HepG2 (cell line): ENCODE data around the gene C2. TPM values are rescaled to one million over a fixed set of nuclear protein-coding genes. Genes with fewer than 3 reads are reported as not detected.

Experiments used
- HOXA7 ChIP-seq: sonication (generic); formaldehyde crosslinking; IDR thresholded peaks from 2 replicates; pipeline ENCODE4 v1.8.1; 2022; ENCODE audit warnings: mild to moderate bottlenecking, missing genetic modification reagents, moderate library complexity
- JDP2 ChIP-seq: sonication (generic); formaldehyde crosslinking; IDR thresholded peaks from 2 replicates; pipeline ENCODE4 v1.8.1; 2022; ENCODE audit warnings: missing genetic modification reagents, borderline replicate concordance
- KAT2B ChIP-seq: fragments of 150-350 bp; IDR thresholded peaks from 2 replicates; pipeline ENCODE4 v1.6.1; 2014; ENCODE audit warnings: low read depth, low read length, borderline replicate concordance
- KDM4B ChIP-seq: sonication (generic); formaldehyde crosslinking; IDR thresholded peaks from 2 replicates; pipeline ENCODE4 v1.4.0; 2020; ENCODE audit warnings: missing genetic modification reagents
- MAFF ChIP-seq: IDR thresholded peaks from 2 replicates; pipeline ENCODE4 v1.6.1; 2011; ENCODE audit warnings: low read depth, low read length, improper control_type of control experiment
- NCOR1 ChIP-seq: fragments of 200-600 bp; sonication (generic); IDR thresholded peaks from 2 replicates; pipeline ENCODE4 v1.7.0; 2017; ENCODE audit warnings: antibody characterized with exemption, low read length, borderline replicate concordance
- NFIB ChIP-seq: sonication (generic); formaldehyde crosslinking; IDR thresholded peaks from 2 replicates; pipeline ENCODE4 v1.9.0; 2021; ENCODE audit warnings: missing genetic modification reagents, mild to moderate bottlenecking, borderline replicate concordance
- NPAS2 ChIP-seq: sonication (generic); formaldehyde crosslinking; IDR thresholded peaks from 2 replicates; pipeline ENCODE4 v1.8.0; 2022; ENCODE audit warnings: mild to moderate bottlenecking, missing genetic modification reagents, borderline replicate concordance
- PAF1 ChIP-seq: IDR thresholded peaks from 2 replicates; pipeline ENCODE4 v1.6.1; 2016; ENCODE audit warnings: missing genetic modification reagents, missing compliant biosample characterization
- SETDB1 ChIP-seq: sonication (generic); formaldehyde crosslinking; IDR thresholded peaks from 2 replicates; pipeline ENCODE4 v1.5.1; 2020; ENCODE audit warnings: missing genetic modification reagents, mild to moderate bottlenecking, borderline replicate concordance
- TCF7L2 ChIP-seq: IDR thresholded peaks from 2 replicates; pipeline ENCODE4 v1.6.1; 2011; ENCODE audit warnings: mild to moderate bottlenecking, low read depth, low read length, moderate library complexity
- TGIF2 ChIP-seq: IDR thresholded peaks from 2 replicates; pipeline ENCODE4 v1.6.1; 2016; ENCODE audit warnings: control low read depth, missing compliant biosample characterization
- ZNF207 ChIP-seq: fragments of 450-650 bp; IDR thresholded peaks from 2 replicates; pipeline ENCODE4 v1.6.1; 2016; ENCODE audit warnings: antibody characterized with exemption, borderline replicate concordance
- ZNF230 ChIP-seq: sonication (generic); formaldehyde crosslinking; IDR thresholded peaks from 2 replicates; pipeline ENCODE4 v1.4.0; 2020; ENCODE audit warnings: mild to moderate bottlenecking, missing genetic modification reagents
- ZNF30 ChIP-seq: sonication (generic); formaldehyde crosslinking; IDR thresholded peaks from 2 replicates; pipeline ENCODE4 v1.5.0; 2020; ENCODE audit warnings: mild to moderate bottlenecking, missing genetic modification reagents
- ZNF446 ChIP-seq: sonication (generic); formaldehyde crosslinking; IDR thresholded peaks from 2 replicates; pipeline ENCODE4 v1.5.0; 2020; ENCODE audit warnings: mild to moderate bottlenecking, missing genetic modification reagents
- ZNF614 ChIP-seq: IDR thresholded peaks from 2 replicates; pipeline ENCODE4 v1.6.1; 2018; ENCODE audit warnings: missing biosample characterization, missing genetic modification reagents, inconsistent platforms, borderline replicate concordance
- polyA plus RNA-seq, 8 experiments: library from polyadenylated mRNA; depleted of rRNA in 3 of 8; stranded (reverse) in 7 of 8; unstranded in 1 of 8; fragments of >200 nt; fragmentation: Illumina TruSeq in 4 of 8; extraction: Trizol in 4 of 8; gene quantifications; 2 replicates each; pipeline versions ENCODE4 v1.2.1 to v1.2.3, GENCODE V29; 2011 to 2016; ENCODE audit warnings: low read depth in 4 of 8, missing spikeins in 1 of 8, mixed read lengths in 1 of 8; ENCODE audit not compliant: insufficient read depth in 1 of 8
- total RNA-seq, 5 experiments: library from RNA; depleted of rRNA; stranded (reverse); fragments of >200 nt; fragmentation: Illumina TruSeq; extraction: Trizol; gene quantifications; 2 replicates each; pipeline ENCODE4 v1.2.3, GENCODE V29; 2016; ENCODE audit warnings: low read depth in 1 of 5
- TF ChIP-seq, protein P1 (sequence below): sonication (generic); formaldehyde crosslinking; IDR thresholded peaks from 2 replicates; pipeline ENCODE4 v1.4.0; 2020; ENCODE audit warnings: mild to moderate bottlenecking, missing genetic modification reagents
- TF ChIP-seq, protein P2 (sequence below): sonication (generic); formaldehyde crosslinking; IDR thresholded peaks from 2 replicates; pipeline ENCODE4 v1.4.0; 2020; ENCODE audit warnings: missing genetic modification reagents
- TF ChIP-seq, protein P3 (sequence below): sonication (generic); formaldehyde crosslinking; IDR thresholded peaks from 2 replicates; pipeline ENCODE4 v1.4.0; 2020; ENCODE audit warnings: mild to moderate bottlenecking, missing genetic modification reagents

The C2 gene
- total and polyA plus RNA-seq, 2 of the 13 experiments (the other 11 are each of a cell fraction or from before 2014, with no cell fraction given), result 165 to 307 TPM

DNA sequence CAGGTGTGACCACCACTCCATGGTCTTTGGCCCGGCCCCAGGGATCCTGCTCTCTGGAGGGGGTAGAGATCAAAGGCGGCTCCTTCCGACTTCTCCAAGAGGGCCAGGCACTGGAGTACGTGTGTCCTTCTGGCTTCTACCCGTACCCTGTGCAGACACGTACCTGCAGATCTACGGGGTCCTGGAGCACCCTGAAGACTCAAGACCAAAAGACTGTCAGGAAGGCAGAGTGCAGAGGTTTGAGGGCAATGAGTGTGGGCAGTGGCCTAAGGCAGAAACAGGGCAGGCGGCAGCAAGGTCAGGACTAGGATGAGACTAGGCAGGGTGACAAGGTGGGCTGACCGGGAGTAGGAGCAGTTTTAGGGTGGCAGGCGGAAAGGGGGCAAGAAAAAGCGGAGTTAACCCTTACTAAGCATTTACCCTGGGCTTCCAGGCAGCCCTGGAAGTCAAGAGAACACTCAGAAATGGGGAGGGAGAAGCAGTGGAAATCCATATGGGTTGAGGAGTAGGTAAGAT lies 18.9 kb downstream of the C2 start (continued):
- TF ChIP-seq, protein P1, sequence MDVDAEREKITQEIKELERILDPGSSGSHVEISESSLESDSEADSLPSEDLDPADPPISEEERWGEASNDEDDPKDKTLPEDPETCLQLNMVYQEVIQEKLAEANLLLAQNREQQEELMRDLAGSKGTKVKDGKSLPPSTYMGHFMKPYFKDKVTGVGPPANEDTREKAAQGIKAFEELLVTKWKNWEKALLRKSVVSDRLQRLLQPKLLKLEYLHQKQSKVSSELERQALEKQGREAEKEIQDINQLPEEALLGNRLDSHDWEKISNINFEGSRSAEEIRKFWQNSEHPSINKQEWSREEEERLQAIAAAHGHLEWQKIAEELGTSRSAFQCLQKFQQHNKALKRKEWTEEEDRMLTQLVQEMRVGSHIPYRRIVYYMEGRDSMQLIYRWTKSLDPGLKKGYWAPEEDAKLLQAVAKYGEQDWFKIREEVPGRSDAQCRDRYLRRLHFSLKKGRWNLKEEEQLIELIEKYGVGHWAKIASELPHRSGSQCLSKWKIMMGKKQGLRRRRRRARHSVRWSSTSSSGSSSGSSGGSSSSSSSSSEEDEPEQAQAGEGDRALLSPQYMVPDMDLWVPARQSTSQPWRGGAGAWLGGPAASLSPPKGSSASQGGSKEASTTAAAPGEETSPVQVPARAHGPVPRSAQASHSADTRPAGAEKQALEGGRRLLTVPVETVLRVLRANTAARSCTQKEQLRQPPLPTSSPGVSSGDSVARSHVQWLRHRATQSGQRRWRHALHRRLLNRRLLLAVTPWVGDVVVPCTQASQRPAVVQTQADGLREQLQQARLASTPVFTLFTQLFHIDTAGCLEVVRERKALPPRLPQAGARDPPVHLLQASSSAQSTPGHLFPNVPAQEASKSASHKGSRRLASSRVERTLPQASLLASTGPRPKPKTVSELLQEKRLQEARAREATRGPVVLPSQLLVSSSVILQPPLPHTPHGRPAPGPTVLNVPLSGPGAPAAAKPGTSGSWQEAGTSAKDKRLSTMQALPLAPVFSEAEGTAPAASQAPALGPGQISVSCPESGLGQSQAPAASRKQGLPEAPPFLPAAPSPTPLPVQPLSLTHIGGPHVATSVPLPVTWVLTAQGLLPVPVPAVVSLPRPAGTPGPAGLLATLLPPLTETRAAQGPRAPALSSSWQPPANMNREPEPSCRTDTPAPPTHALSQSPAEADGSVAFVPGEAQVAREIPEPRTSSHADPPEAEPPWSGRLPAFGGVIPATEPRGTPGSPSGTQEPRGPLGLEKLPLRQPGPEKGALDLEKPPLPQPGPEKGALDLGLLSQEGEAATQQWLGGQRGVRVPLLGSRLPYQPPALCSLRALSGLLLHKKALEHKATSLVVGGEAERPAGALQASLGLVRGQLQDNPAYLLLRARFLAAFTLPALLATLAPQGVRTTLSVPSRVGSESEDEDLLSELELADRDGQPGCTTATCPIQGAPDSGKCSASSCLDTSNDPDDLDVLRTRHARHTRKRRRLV, result 0 out of 2 replicates have a peak, but pooled peaks have one; percentile 39
- TF ChIP-seq, protein P2, sequence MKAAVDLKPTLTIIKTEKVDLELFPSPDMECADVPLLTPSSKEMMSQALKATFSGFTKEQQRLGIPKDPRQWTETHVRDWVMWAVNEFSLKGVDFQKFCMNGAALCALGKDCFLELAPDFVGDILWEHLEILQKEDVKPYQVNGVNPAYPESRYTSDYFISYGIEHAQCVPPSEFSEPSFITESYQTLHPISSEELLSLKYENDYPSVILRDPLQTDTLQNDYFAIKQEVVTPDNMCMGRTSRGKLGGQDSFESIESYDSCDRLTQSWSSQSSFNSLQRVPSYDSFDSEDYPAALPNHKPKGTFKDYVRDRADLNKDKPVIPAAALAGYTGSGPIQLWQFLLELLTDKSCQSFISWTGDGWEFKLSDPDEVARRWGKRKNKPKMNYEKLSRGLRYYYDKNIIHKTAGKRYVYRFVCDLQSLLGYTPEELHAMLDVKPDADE (CRISPR knock-in tag), result no peak
- TF ChIP-seq NFIB (CRISPR knock-in tag), result no peak
- no peak for TF ChIP-seq ZNF446 (CRISPR knock-in tag)
- no peak for TF ChIP-seq KAT2B
- TF ChIP-seq HOXA7 (CRISPR knock-in tag), result no peak
- TF ChIP-seq ZNF614 (CRISPR knock-in tag), result no peak
- no peak for TF ChIP-seq TGIF2
- peak; percentile 37; the same call in 1 of the 2 replicates for TF ChIP-seq ZNF30 (CRISPR knock-in tag)
- TF ChIP-seq PAF1 (CRISPR knock-in tag), result no peak; the same call in 1 of the 2 replicates
- peak; percentile 28; the same call in 1 of the 2 replicates for TF ChIP-seq TCF7L2
- TF ChIP-seq ZNF207, result no peak
- no peak for TF ChIP-seq JDP2 (CRISPR knock-in tag)
- TF ChIP-seq ZNF230 (CRISPR knock-in tag), result no peak; the same call in 1 of the 2 replicates
- 0 out of 2 replicates have a peak, but pooled peaks have one; percentile 3 for TF ChIP-seq MAFF
- no peak for TF ChIP-seq KDM4B
- TF ChIP-seq, protein P3, sequence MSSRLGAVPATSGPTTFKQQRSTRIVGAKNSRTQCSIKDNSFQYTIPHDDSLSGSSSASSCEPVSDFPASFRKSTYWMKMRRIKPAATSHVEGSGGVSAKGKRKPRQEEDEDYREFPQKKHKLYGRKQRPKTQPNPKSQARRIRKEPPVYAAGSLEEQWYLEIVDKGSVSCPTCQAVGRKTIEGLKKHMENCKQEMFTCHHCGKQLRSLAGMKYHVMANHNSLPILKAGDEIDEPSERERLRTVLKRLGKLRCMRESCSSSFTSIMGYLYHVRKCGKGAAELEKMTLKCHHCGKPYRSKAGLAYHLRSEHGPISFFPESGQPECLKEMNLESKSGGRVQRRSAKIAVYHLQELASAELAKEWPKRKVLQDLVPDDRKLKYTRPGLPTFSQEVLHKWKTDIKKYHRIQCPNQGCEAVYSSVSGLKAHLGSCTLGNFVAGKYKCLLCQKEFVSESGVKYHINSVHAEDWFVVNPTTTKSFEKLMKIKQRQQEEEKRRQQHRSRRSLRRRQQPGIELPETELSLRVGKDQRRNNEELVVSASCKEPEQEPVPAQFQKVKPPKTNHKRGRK, result no peak
- no peak for TF ChIP-seq NCOR1
- TF ChIP-seq SETDB1 (CRISPR knock-in tag), result no peak
- TF ChIP-seq NPAS2 (CRISPR knock-in tag), result no peak
